H1 (cell line): ENCODE measurements around the gene DISP3. TPM values are rescaled to one million over a fixed set of nuclear protein-coding genes. Genes with fewer than 3 reads are reported as not detected.

Experiments used
- CTCF ChIA-PET: fragments of 300-600 bp; sonication (Branson Sonifier 250); formaldehyde crosslinking; loops from one replicate; lab custom pipeline; 2021; ENCODE audit not compliant: partially characterized antibody; lab: Charles Lee
- POLR2A ChIA-PET: fragments of 300-600 bp; sonication (Branson Sonifier 250); formaldehyde crosslinking; loops from one replicate; lab custom pipeline; 2021; ENCODE audit warnings: inconsistent platforms; ENCODE audit not compliant: partially characterized antibody; lab: Charles Lee
- DNase-seq, 2 experiments: peaks; one replicate each; pipeline versions ENCODE4 v3.0.0 to v3.0.0-alpha.2; 2010 to 2022; ENCODE audit warnings: low spot score in 2 of 2, low read depth in 1 of 2, mixed read lengths in 1 of 2
- FAIRE-seq: peaks from 2 replicates; lab custom pipeline; 2011; peaks lifted over from hg19 to GRCh38; lab: Jason Lieb, UNC
- H2AFZ ChIP-seq: 2 replicates; pipeline ENCODE4 v1.8.1; 2012; ENCODE audit warnings: low read length, inconsistent platforms
- H2AK5ac ChIP-seq: 2 replicates; pipeline ENCODE4 v1.6.1; 2013; ENCODE audit warnings: low read depth, low read length
- H2BK120ac ChIP-seq: replicated peaks from 2 replicates; pipeline ENCODE3; 2013; ENCODE audit warnings: low read depth, low read length, inconsistent platforms
- H2BK12ac ChIP-seq: 2 replicates; pipeline ENCODE4 v1.6.1; 2013; ENCODE audit warnings: low read depth, low read length
- H2BK15ac ChIP-seq: 2 replicates; pipeline ENCODE4 v1.6.1; 2013; ENCODE audit warnings: low read length
- H2BK20ac ChIP-seq: 2 replicates; pipeline ENCODE4 v1.6.1; 2013; ENCODE audit warnings: low read length
- H2BK5ac ChIP-seq: 2 replicates; pipeline ENCODE4 v1.6.1; 2013; ENCODE audit warnings: low read depth, low read length
- H3K14ac ChIP-seq: 2 replicates; pipeline ENCODE4 v1.6.1; 2013; ENCODE audit warnings: inconsistent platforms; ENCODE audit not compliant: insufficient read length
- H3K18ac ChIP-seq: 2 replicates; pipeline ENCODE4 v1.6.1; 2013; ENCODE audit warnings: low read length; ENCODE audit errors: extremely low read depth
- H3K23ac ChIP-seq: 2 replicates; pipeline ENCODE4 v1.6.1; 2013; ENCODE audit warnings: inconsistent platforms; ENCODE audit not compliant: insufficient read length
- H3K23me2 ChIP-seq: 2 replicates; pipeline ENCODE4 v1.6.1; 2013; ENCODE audit warnings: low read depth, low read length
- H3K27ac ChIP-seq: 2 replicates; pipeline ENCODE4 v1.6.1; 2011; ENCODE audit warnings: low read depth, low read length, inconsistent platforms
- H3K27me3 ChIP-seq, 4 experiments: replicated peaks in 1 of 4; 1 replicate in 1 of 4; 2 replicates in 3 of 4; pipeline versions ENCODE4 v1.6.1 to v1.8.1; 2011 to 2013; ENCODE audit warnings: low read length in 3 of 4, mild to moderate bottlenecking in 3 of 4, inconsistent platforms in 2 of 4, mixed read lengths in 2 of 4, moderate library complexity in 1 of 4; ENCODE audit not compliant: control insufficient read depth in 3 of 4, insufficient read depth in 3 of 4; ENCODE audit errors: extremely low read depth in 1 of 4
- H3K36me3 ChIP-seq, 4 experiments: 2 replicates each; pipeline versions ENCODE4 v1.6.1 to v1.8.1; 2011 to 2013; ENCODE audit warnings: mild to moderate bottlenecking in 4 of 4, low read length in 3 of 4, moderate library complexity in 2 of 4, control low read depth in 1 of 4, inconsistent platforms in 1 of 4; ENCODE audit not compliant: insufficient read depth in 4 of 4, control insufficient read depth in 2 of 4
- H3K4ac ChIP-seq: replicated peaks from 2 replicates; pipeline ENCODE3; 2013; ENCODE audit warnings: low read length, low read depth, mixed read lengths, inconsistent platforms; ENCODE audit not compliant: insufficient read length
- H3K4me1 ChIP-seq, 4 experiments: replicated peaks in 1 of 4; 1 replicate in 1 of 4; 2 replicates in 3 of 4; pipeline versions ENCODE4 v1.6.1 to v1.8.1; 2011 to 2013; ENCODE audit warnings: low read length in 3 of 4, inconsistent platforms in 2 of 4, mixed read lengths in 1 of 4; ENCODE audit not compliant: insufficient read depth in 4 of 4, control insufficient read depth in 3 of 4
- H3K4me2 ChIP-seq, 2 experiments: 2 replicates each; pipeline versions ENCODE4 v1.6.1 to v1.8.1; 2011 to 2013; ENCODE audit warnings: low read depth in 2 of 2, low read length in 2 of 2, control low read depth in 1 of 2, inconsistent platforms in 1 of 2, mild to moderate bottlenecking in 1 of 2; ENCODE audit not compliant: insufficient read depth in 1 of 2
- H3K4me3 ChIP-seq, 4 experiments: fragments of 200-600, 300-600 bp in 1 of 4; sonication (generic), shearing (Covaris generic), sonication (Bioruptor Twin) in 1 of 4; 2 replicates each; pipeline versions ENCODE4 v1.5.1 to v1.8.1; 2011 to 2016; ENCODE audit warnings: low read length in 4 of 4, low read depth in 3 of 4, control low read depth in 2 of 4, inconsistent platforms in 2 of 4, mild to moderate bottlenecking in 2 of 4, mixed read lengths in 1 of 4, moderate library complexity in 1 of 4; ENCODE audit not compliant: insufficient read depth in 2 of 4; ENCODE audit errors: extremely low read depth in 1 of 4
- H3K56ac ChIP-seq: replicated peaks from 2 replicates; pipeline ENCODE3; 2013; ENCODE audit warnings: low read depth, mild to moderate bottlenecking, mixed read lengths, low read length, inconsistent platforms; ENCODE audit not compliant: insufficient read length
- H3K79me1 ChIP-seq: 2 replicates; pipeline ENCODE4 v1.6.1; 2013; ENCODE audit warnings: low read depth, low read length, control low read depth
- H3K79me2 ChIP-seq, 2 experiments: 2 replicates each; pipeline versions ENCODE4 v1.6.1 to v1.8.1; 2012 to 2013; ENCODE audit warnings: low read length in 2 of 2, mild to moderate bottlenecking in 2 of 2, inconsistent platforms in 1 of 2; ENCODE audit not compliant: insufficient read depth in 2 of 2, control insufficient read depth in 1 of 2
- H3K9ac ChIP-seq, 4 experiments: replicated peaks in 1 of 4; 1 replicate in 1 of 4; 2 replicates in 3 of 4; pipeline versions ENCODE4 v1.6.1 to v1.8.1; 2011 to 2013; ENCODE audit warnings: low read depth in 3 of 4, low read length in 3 of 4, control low read depth in 2 of 4, mild to moderate bottlenecking in 2 of 4, moderate library complexity in 2 of 4, inconsistent platforms in 1 of 4; ENCODE audit errors: extremely low read depth in 1 of 4
- H3K9me3 ChIP-seq, 2 experiments: 2 replicates each; pipeline versions ENCODE4 v1.6.1 to v1.8.1; 2012 to 2013; ENCODE audit warnings: mild to moderate bottlenecking in 2 of 2, moderate library complexity in 2 of 2, control low read depth in 1 of 2, inconsistent platforms in 1 of 2, low read depth in 1 of 2, low read length in 1 of 2, mixed read lengths in 1 of 2; ENCODE audit not compliant: insufficient read depth in 2 of 2
- H4K20me1 ChIP-seq, 2 experiments: replicated peaks in 1 of 2; 2 replicates each; pipeline versions ENCODE3 to v1.8.1; 2011 to 2013; ENCODE audit warnings: inconsistent platforms in 2 of 2, low read length in 2 of 2, mild to moderate bottlenecking in 1 of 2; ENCODE audit not compliant: insufficient read depth in 2 of 2, control insufficient read depth in 1 of 2
- H4K5ac ChIP-seq: 2 replicates; pipeline ENCODE4 v1.6.1; 2013; ENCODE audit warnings: low read length, low read depth, mixed read lengths, inconsistent platforms; ENCODE audit not compliant: insufficient read length
- H4K8ac ChIP-seq: 2 replicates; pipeline ENCODE4 v1.8.0; 2013; ENCODE audit warnings: mild to moderate bottlenecking, moderate library complexity, low read length, inconsistent platforms; ENCODE audit not compliant: insufficient read depth; ENCODE audit errors: extremely low read depth
- H4K91ac ChIP-seq: replicated peaks from 2 replicates; pipeline ENCODE3; 2013; ENCODE audit warnings: low read length, mixed read lengths, inconsistent platforms; ENCODE audit not compliant: insufficient read length
- ASH2L ChIP-seq: fragments of 200-600, 300-600 bp; sonication (generic); IDR thresholded peaks from one replicate; pipeline ENCODE4 v1.7.1; 2017; ENCODE audit warnings: low read length
- CEBPB ChIP-seq: IDR thresholded peaks from 2 replicates; pipeline ENCODE4 v1.6.1; 2012; ENCODE audit warnings: low read depth, low read length
- EGR1 ChIP-seq: IDR thresholded peaks from 2 replicates; pipeline ENCODE4 v1.6.1; 2011; ENCODE audit warnings: low read depth, low read length, borderline replicate concordance
- GABPA ChIP-seq: IDR thresholded peaks from 2 replicates; pipeline ENCODE4 v1.6.1; 2011; ENCODE audit warnings: mild to moderate bottlenecking, low read length, moderate library complexity, borderline replicate concordance; ENCODE audit not compliant: insufficient read depth
- GTF2F1 ChIP-seq: IDR thresholded peaks from 2 replicates; pipeline ENCODE4 v1.6.1; 2012; ENCODE audit warnings: low read depth, low read length, improper control_type of control experiment, borderline replicate concordance
- JUN ChIP-seq: IDR thresholded peaks from 2 replicates; pipeline ENCODE4 v1.6.1; 2011; ENCODE audit warnings: low read depth, mild to moderate bottlenecking, improper control_type of control experiment, low read length
- SRF ChIP-seq: IDR thresholded peaks from 2 replicates; pipeline ENCODE4 v1.6.1; 2011; ENCODE audit warnings: mild to moderate bottlenecking, low read depth, low read length, moderate library complexity
- TEAD4 ChIP-seq: IDR thresholded peaks from 2 replicates; pipeline ENCODE4 v1.6.1; 2012; ENCODE audit warnings: low read depth, low read length, inconsistent platforms, mixed read lengths
- YY1 ChIP-seq: IDR thresholded peaks from 2 replicates; pipeline ENCODE4 v1.6.1; 2011; ENCODE audit warnings: low read depth, mild to moderate bottlenecking, low read length
- WGBS, 2 experiments: shearing (Covaris generic) in 1 of 2; methylation state at CpG; one replicate each; pipeline versions ENCODE4 v1.1.6 to v1.1.7; 2013 to 2015; ENCODE audit warnings: low lambda C conversion rate in 2 of 2, mixed read lengths in 2 of 2, inconsistent platforms in 1 of 2, low coverage in 1 of 2, missing lambda C conversion rate in 1 of 2; ENCODE audit not compliant: insufficient replicate concordance in 2 of 2, insufficient coverage in 1 of 2, insufficient read length in 1 of 2; ENCODE audit errors: extremely low coverage in 1 of 2, missing lambda C conversion rate in 1 of 2; 5-methylcytosine and 5-hydroxymethylcytosine counted together
- polyA plus RNA-seq, 7 experiments: library from polyadenylated mRNA; depleted of rRNA in 3 of 7; stranded (reverse) in 5 of 7; unstranded in 2 of 7; fragments of >200 nt in 5 of 7; fragments of 200-250 nt in 2 of 7; gene quantifications; 1 replicate in 5 of 7; 2 replicates in 1 of 7; 4 replicates in 1 of 7; pipeline versions ENCODE4 v1.2.1 to v1.2.3, GENCODE V29; 2011 to 2013; ENCODE audit warnings: missing spikeins in 2 of 7, mixed read lengths in 2 of 7
- total RNA-seq: library from RNA; stranded (reverse); fragmentation: NEBNext Ultra II Directional; extraction: Animal tissue kit (Norgen Biotek cat#: 25700); gene quantifications from 2 replicates; pipeline ENCODE4 v1.2.1, GENCODE V29; 2021

The DISP3 gene
- total and polyA plus RNA-seq, 2 of the 8 experiments (the other 6 are each of a cell fraction or from before 2014, with no cell fraction given), result 3.4 to 4.6 TPM

GRCh38 chr1:11541236-11541635, 62.3 kb downstream of the DISP3 start:
- TF ChIP-seq SRF, result no peak
- no peak for TF ChIP-seq YY1
- no peak for TF ChIP-seq CEBPB
- no peak for TF ChIP-seq GTF2F1
- no peak for TF ChIP-seq JUN
- no peak for TF ChIP-seq EGR1
- TF ChIP-seq GABPA, result no peak
- TF ChIP-seq ASH2L, result no peak
- no peak for TF ChIP-seq TEAD4
- Histone ChIP-seq H4K8ac (no peak overlapping the region), H3K18ac (no peak overlapping the region), H3K4me1 (peaks cover 0 to 3% (median 0%) of the 10 kb centered on the region in 4 experiments; a peak in 4 of 7 replicates), H3K4ac (no peak overlapping the region), H3K79me1 (no peaks in the 10 kb centered on the region), H4K5ac (no peak overlapping the region), H3K27ac (no peak overlapping the region), H3K14ac (no peak overlapping the region), H2BK120ac (no peak overlapping the region), H3K27me3 (no peaks in the 10 kb centered on the region; a peak in 1 of 7 replicates), H3K4me3 (no peak overlapping the region), H4K91ac (no peak overlapping the region), H3K23me2 (no peaks in the 10 kb centered on the region), H2BK12ac (no peak overlapping the region), H2BK15ac (0 out of 2 replicates have a peak overlapping the region, but pooled peaks have one; percentile 88), H2BK20ac (no peak overlapping the region), H3K56ac (no peak overlapping the region), H3K9me3 (no peaks in the 10 kb centered on the region), H3K79me2 (no peaks in the 10 kb centered on the region), H2AK5ac (no peak overlapping the region), H2BK5ac (no peak overlapping the region), H3K36me3 (no peaks in the 10 kb centered on the region), H2AFZ (no peak overlapping the region), H3K4me2 (no peak overlapping the region), H3K9ac (no peak overlapping the region), H4K20me1 (no peaks in the 10 kb centered on the region), H3K23ac (no peak overlapping the region)
- no peak for FAIRE-seq
- ChIA-PET POLR2A (no interaction called here), CTCF (no interaction called here)
- no peak for DNase-seq
- 87% methylated on average over 7 of the region's 7 CpGs; no CpG with 5 or more reads in 1 of the 2 experiments for WGBS, 2 experiments
